Naive thymus-derived CD4-positive, alpha-beta T cell (primary cell): Measurements from ENCODE around the gene TRIO. TPM values are rescaled to one million over a fixed set of nuclear protein-coding genes. Genes with fewer than 3 reads are reported as not detected.
A peak's percentile ranks its signal among the peaks of the same experiment; 100 is the strongest.

Experiments
- ATAC-seq: fragments of 150-1000 bp; cut with Tn5 transposase; 2 replicates; pipeline ENCODE4 v1.10.0; 2021; ENCODE audit warnings: mild to moderate bottlenecking, moderate library complexity
- CTCF ChIA-PET: fragments of 350-600 bp; sonication (Branson Sonifier 250); formaldehyde crosslinking; loops from one replicate; lab custom pipeline; 2021; ENCODE audit warnings: antibody characterized with exemption; lab: Charles Lee
- POLR2A ChIA-PET: fragments of 350-600 bp; sonication (Branson Sonifier 250); formaldehyde crosslinking; loops from one replicate; lab custom pipeline; 2021; ENCODE audit warnings: antibody characterized with exemption, inconsistent platforms; lab: Charles Lee
- DNase-seq, 9 donors: peaks; one replicate each; pipeline versions ENCODE4 v3.0.0 to v3.0.0-alpha.2; 2020 to 2022; ENCODE audit warnings: mixed read lengths in 1 of 9
- H3K27ac ChIP-seq: one replicate; pipeline ENCODE4 v1.7.0; 2013; ENCODE audit warnings: mild to moderate bottlenecking, low read depth, low read length, moderate library complexity
- H3K27me3 ChIP-seq, 2 donors: one replicate each; pipeline ENCODE4 v1.7.0; 2013; ENCODE audit warnings: low read length in 2 of 2, mild to moderate bottlenecking in 2 of 2, moderate library complexity in 2 of 2; ENCODE audit not compliant: control insufficient read depth in 2 of 2, insufficient read depth in 2 of 2
- H3K36me3 ChIP-seq, 3 experiments: 1 replicate in 2 of 3; 2 replicates in 1 of 3; pipeline ENCODE4 v1.7.0; 2013; ENCODE audit warnings: low read length in 3 of 3, mild to moderate bottlenecking in 3 of 3, moderate library complexity in 1 of 3; ENCODE audit not compliant: insufficient read depth in 3 of 3, control insufficient read depth in 2 of 3
- H3K4me1 ChIP-seq, 2 donors: one replicate each; pipeline ENCODE4 v1.7.0; 2013; ENCODE audit warnings: low read length in 2 of 2, mild to moderate bottlenecking in 2 of 2, moderate library complexity in 1 of 2; ENCODE audit not compliant: control insufficient read depth in 2 of 2, insufficient read depth in 2 of 2
- H3K4me3 ChIP-seq: 2 replicates; pipeline ENCODE4 v1.7.0; 2013; ENCODE audit warnings: mild to moderate bottlenecking, low read length
- H3K9me3 ChIP-seq, 3 experiments: 1 replicate in 2 of 3; 2 replicates in 1 of 3; pipeline ENCODE4 v1.7.0; 2013; ENCODE audit warnings: low read length in 3 of 3; ENCODE audit not compliant: control insufficient read depth in 2 of 3
- H3K27ac Mint-ChIP-seq, 9 donors: one replicate each; pipeline ENCODE4 v1.8.0; 2020 to 2022; ENCODE audit warnings: mixed read lengths in 9 of 9, mild to moderate bottlenecking in 8 of 9, moderate library complexity in 5 of 9, inconsistent platforms in 2 of 9
- H3K27me3 Mint-ChIP-seq, 5 donors: one replicate each; pipeline ENCODE4 v1.8.0; 2021 to 2022; ENCODE audit warnings: mixed read lengths in 5 of 5, mild to moderate bottlenecking in 1 of 5
- H3K36me3 Mint-ChIP-seq, 5 donors: one replicate each; pipeline ENCODE4 v1.8.0; 2020 to 2022; ENCODE audit warnings: mixed read lengths in 5 of 5, mild to moderate bottlenecking in 3 of 5, inconsistent platforms in 1 of 5
- H3K4me1 Mint-ChIP-seq, 7 donors: one replicate each; pipeline ENCODE4 v1.8.0; 2020 to 2022; ENCODE audit warnings: mixed read lengths in 7 of 7, mild to moderate bottlenecking in 3 of 7, inconsistent platforms in 1 of 7
- H3K4me3 Mint-ChIP-seq, 10 donors: one replicate each; pipeline ENCODE4 v1.8.0; 2020 to 2022; ENCODE audit warnings: mild to moderate bottlenecking in 10 of 10, mixed read lengths in 10 of 10, moderate library complexity in 6 of 10, inconsistent platforms in 2 of 10
- H3K9me3 Mint-ChIP-seq, 11 donors: one replicate each; pipeline ENCODE4 v1.8.0; 2020 to 2022; ENCODE audit warnings: mixed read lengths in 11 of 11, mild to moderate bottlenecking in 4 of 11, inconsistent platforms in 1 of 11, moderate library complexity in 1 of 11
- intact Hi-C, 2 donors: fragments of 100-400 bp; cut with micrococcal nuclease; formaldehyde crosslinking; loops; one replicate each; pipeline ENCODE4 v1.15.1; 2023
- polyA plus RNA-seq, 2 donors: library from polyadenylated mRNA; unstranded; fragments of 300-500 nt; fragmentation: Illumina TruSeq; gene quantifications; one replicate each; pipeline ENCODE4 v1.2.3, GENCODE V29; 2021
- total RNA-seq, 6 experiments: library from RNA in 5 of 6; stranded (reverse) in 5 of 6; gene quantifications; 1 replicate in 5 of 6; 2 replicates in 1 of 6; pipeline ENCODE4 v1.2.3 and lab custom pipeline; 2021 to 2026

Gene TRIO
- total and polyA plus RNA-seq, 7 experiments from 2014 or later, result 0.16 to 45.9 (median 5.7) TPM

DNA sequence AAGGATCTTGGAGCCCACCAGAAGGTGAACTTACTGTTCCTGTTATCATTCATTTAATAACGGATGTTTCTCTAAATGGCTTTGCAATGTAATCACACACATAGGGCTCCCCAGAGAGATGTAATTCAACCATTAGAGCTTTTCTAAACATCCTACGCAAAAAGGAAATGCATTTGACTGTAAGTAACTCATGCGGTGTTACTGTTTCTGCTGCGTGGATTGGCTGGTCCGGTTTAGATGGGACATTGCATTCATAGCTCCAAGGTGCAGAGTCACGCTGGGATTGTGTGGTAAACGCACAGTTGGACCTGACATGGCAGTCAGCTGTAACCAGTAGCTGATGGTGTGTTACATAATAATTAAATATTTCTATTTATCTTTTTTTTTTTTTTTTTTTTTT is 252.9 kb downstream of the TRIO start:
- Mint-ChIP-seq H3K4me1 (peaks cover 0 to 29% (median 2%) of the 10 kb centered on the region in 7 donors), H3K27ac (no peak overlapping the region), H3K27me3 (no peaks in the 10 kb centered on the region), H3K4me3 (no peak overlapping the region), H3K9me3 (peaks cover 0 to 4% (median 0%) of the 10 kb centered on the region in 11 donors), H3K36me3 (peaks cover 0 to 5% (median 0%) of the 10 kb centered on the region in 5 donors)
- no peaks in the 10 kb centered on the region for H3K9me3 ChIP-seq
- POLR2A ChIA-PET, result interaction anchor here (0.6 kb wide), 1 partner anchor 312 kb away, joined by 3 read pairs; no protein-coding TSS in a partner anchor
- CTCF ChIA-PET, result interaction anchor here (0.6 to 2.3 kb wide), 6 partner anchors 17 to 263 kb away, joined by 3 to 14 read pairs (median 3); no protein-coding TSS in a partner anchor
- no peaks in the 10 kb centered on the region for H3K36me3 ChIP-seq
- no peak for ATAC-seq
- intact Hi-C loops, result no loop called here
- no peak overlapping the region for H3K27ac ChIP-seq
- no peaks in the 10 kb centered on the region for H3K4me1 ChIP-seq
- no peak overlapping the region for H3K4me3 ChIP-seq
- no peaks in the 10 kb centered on the region for H3K27me3 ChIP-seq
- no peak for DNase-seq

DNA sequence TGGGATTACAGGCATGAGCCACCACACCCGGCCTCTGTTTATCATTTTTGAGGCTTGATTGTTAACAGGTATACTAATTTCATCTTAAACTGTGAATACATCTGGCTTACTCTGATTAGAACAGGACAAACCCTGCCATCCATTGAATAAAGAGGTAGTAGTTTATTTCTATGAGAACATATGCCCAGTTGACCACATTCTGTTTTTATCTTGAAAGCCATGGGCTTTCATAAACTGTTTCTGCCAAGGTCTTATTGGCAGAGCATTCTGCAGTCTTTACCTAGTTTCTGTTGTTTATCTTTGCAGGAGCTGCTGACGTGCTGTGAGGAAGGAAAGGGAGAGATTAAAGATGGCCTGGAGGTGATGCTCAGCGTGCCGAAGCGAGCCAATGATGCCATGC is 253.6 kb downstream of the TRIO start:
- POLR2A ChIA-PET, result no interaction called here
- no peaks in the 10 kb centered on the region for H3K4me1 ChIP-seq

DNA sequence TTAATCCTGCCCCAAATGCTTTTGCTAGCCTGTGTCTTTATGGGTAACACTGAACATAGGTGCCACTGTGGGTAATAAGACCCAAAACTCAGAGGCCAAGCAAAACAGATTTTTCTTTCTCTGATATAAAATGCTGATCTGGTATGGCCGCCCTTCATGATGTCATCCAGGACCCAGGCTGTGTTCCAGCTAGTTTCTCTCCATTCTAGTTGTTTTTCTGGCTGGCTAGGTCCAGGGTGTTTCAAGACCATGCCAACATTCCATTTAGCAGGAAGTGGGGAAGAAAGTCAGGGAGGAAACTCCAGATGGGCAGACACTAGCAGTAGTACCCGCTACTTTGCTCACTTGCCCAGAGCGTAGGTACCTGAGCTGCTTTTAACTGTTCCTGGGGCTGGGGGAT is 254.6 kb downstream of the TRIO start:
- ATAC-seq (no peak), DNase-seq (no peak)
- Histone ChIP-seq H3K27ac (no peak overlapping the region), H3K9me3 (no peaks in the 10 kb centered on the region), H3K27me3 (no peaks in the 10 kb centered on the region), H3K4me1 (no peaks in the 10 kb centered on the region), H3K36me3 (no peaks in the 10 kb centered on the region), H3K4me3 (no peak overlapping the region)
- Mint-ChIP-seq H3K4me1 (peaks cover 0 to 38% (median 16%) of the 10 kb centered on the region in 7 donors), H3K36me3 (peaks cover 0 to 8% (median 0%) of the 10 kb centered on the region in 5 donors), H3K27ac (peak overlapping the region in 1 of 9 donors; percentile 44), H3K27me3 (no peaks in the 10 kb centered on the region), H3K4me3 (no peak overlapping the region), H3K9me3 (peaks cover 0 to 6% (median 0%) of the 10 kb centered on the region in 11 donors)
- intact Hi-C loops, result loop anchor here in 1 of 2 donors (2.0 kb wide), 1 partner anchor 183 kb away; the partner anchor contains the start of gene OTULINL
- CTCF ChIA-PET, result interaction anchor here (0.6 to 5.1 kb wide), 4 partner anchors 16 to 606 kb away, joined by 3 to 86 read pairs (median 4); no protein-coding TSS in a partner anchor
- POLR2A ChIA-PET, result no interaction called here

More for the DNA sequence above, 253.6 kb downstream of the TRIO start:
- no peaks in the 10 kb centered on the region for H3K9me3 ChIP-seq
- H3K36me3 Mint-ChIP-seq, result peaks cover 0 to 5% (median 0%) of the 10 kb centered on the region in 5 donors
- peaks cover 0 to 4% (median 0%) of the 10 kb centered on the region in 11 donors for H3K9me3 Mint-ChIP-seq
- no peak overlapping the region for H3K27ac Mint-ChIP-seq
- intact Hi-C loops, result no loop called here
- H3K4me3 Mint-ChIP-seq, result no peak overlapping the region
- ATAC-seq (no peak), DNase-seq (no peak)
- H3K27me3 ChIP-seq, result no peaks in the 10 kb centered on the region
- no peak overlapping the region for H3K27ac ChIP-seq
- peaks cover 0 to 33% (median 9%) of the 10 kb centered on the region in 7 donors for H3K4me1 Mint-ChIP-seq
- no peaks in the 10 kb centered on the region for H3K36me3 ChIP-seq
- CTCF ChIA-PET, result interaction anchor here (0.8 to 2.3 kb wide), 3 partner anchors 28 to 252 kb away, joined by 3 to 14 read pairs (median 3); no protein-coding TSS in a partner anchor
- no peaks in the 10 kb centered on the region for H3K27me3 Mint-ChIP-seq
- no peak overlapping the region for H3K4me3 ChIP-seq

DNA sequence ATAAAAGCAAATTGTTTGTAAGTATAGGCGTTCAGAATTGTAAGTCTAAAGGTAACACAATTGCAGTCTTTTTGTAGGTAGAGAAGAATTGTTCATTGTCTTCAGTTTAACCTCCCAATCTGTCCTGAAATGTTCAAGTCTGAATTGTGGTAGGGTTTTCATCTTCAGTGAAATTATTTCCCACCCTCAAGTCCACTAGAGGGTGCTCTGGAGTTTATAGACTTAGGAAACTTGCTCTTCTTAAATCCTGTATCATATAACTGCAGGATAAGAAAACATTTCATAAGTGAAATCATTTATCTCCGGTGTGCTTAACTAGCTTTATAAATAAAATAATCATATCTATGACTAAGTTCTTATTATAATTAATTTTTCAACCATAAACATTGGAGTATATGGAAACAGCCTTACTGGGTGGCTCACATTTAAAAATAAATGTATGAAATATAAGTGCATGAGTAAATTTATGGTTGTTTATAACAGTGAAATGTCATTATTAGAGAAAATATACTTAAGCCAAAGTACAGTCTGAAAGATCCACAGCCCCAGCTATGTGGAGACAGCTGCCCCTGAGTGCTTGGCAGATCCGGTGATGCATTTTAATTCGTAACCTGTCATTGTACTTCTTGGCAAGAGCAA is 256.0 kb downstream of the TRIO start:
- Mint-ChIP-seq H3K4me3 (no peak overlapping the region), H3K36me3 (peaks cover 0 to 12% (median 0%) of the 10 kb centered on the region in 5 donors), H3K27ac (peak overlapping the region in 1 of 9 donors; percentile 7), H3K9me3 (peaks cover 0 to 15% (median 0%) of the 10 kb centered on the region in 11 donors), H3K27me3 (peaks cover 0 to 2% (median 0%) of the 10 kb centered on the region in 5 donors), H3K4me1 (peaks cover 0 to 47% (median 19%) of the 10 kb centered on the region in 7 donors)
- peak; percentile 72 for ATAC-seq
- POLR2A ChIA-PET, result no interaction called here
- no peaks in the 10 kb centered on the region for H3K27me3 ChIP-seq
- no peak overlapping the region for H3K4me3 ChIP-seq
- H3K36me3 ChIP-seq, result no peaks in the 10 kb centered on the region
- intact Hi-C loops, result loop anchor here (1.0 to 2.0 kb wide), 7 partner anchors 14 to 615 kb away; partner anchors contain the start of gene OTULINL (in 1 of the 2)
- peak in 6 of 9 donors; percentile 26 to 67 (median 53) for DNase-seq
- no peaks in the 10 kb centered on the region for H3K9me3 ChIP-seq
- no peaks in the 10 kb centered on the region for H3K4me1 ChIP-seq
- CTCF ChIA-PET, result interaction anchor here (1.0 to 5.1 kb wide), 7 partner anchors 10 to 604 kb away, joined by 3 to 86 read pairs (median 5); no protein-coding TSS in a partner anchor
- H3K27ac ChIP-seq, result no peak overlapping the region

DNA sequence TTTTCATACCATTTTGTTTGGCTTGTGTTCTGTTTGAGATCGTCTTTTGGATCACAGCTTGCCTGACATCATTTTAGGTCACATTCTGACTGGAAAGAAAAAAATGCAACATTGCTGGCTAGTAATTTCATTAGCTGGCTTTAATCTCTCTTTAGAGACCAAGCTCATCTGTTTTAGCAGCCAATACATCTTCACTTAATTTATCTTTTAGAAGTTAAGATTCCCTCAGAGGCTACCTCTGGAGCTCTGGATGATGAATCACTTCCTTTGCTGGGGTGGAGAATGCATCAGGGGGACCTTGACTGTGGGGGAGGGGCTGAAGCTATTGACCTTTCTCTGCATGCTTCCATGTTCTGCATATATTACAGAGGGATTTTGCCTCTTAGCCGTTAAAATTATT is 256.9 kb downstream of the TRIO start:
- ChIA-PET POLR2A (no interaction called here), CTCF (interaction anchor here (0.7 to 5.1 kb wide), 10 partner anchors 14 to 1430 kb away, joined by 3 to 86 read pairs (median 4); no protein-coding TSS in a partner anchor)
- Mint-ChIP-seq H3K9me3 (peaks cover 0 to 15% (median 0%) of the 10 kb centered on the region in 11 donors), H3K27ac (no peak overlapping the region), H3K4me3 (no peak overlapping the region), H3K36me3 (peaks cover 0 to 12% (median 0%) of the 10 kb centered on the region in 5 donors), H3K4me1 (peaks cover 0 to 54% (median 19%) of the 10 kb centered on the region in 7 donors), H3K27me3 (peaks cover 0 to 2% (median 0%) of the 10 kb centered on the region in 5 donors)
- intact Hi-C loops, result no loop called here
- H3K4me3 ChIP-seq, result no peak overlapping the region
- H3K36me3 ChIP-seq, result no peaks in the 10 kb centered on the region
- H3K27ac ChIP-seq, result no peak overlapping the region
- H3K4me1 ChIP-seq, result no peaks in the 10 kb centered on the region
- no peak for DNase-seq
- no peak for ATAC-seq
- no peaks in the 10 kb centered on the region for H3K9me3 ChIP-seq
- no peaks in the 10 kb centered on the region for H3K27me3 ChIP-seq

DNA sequence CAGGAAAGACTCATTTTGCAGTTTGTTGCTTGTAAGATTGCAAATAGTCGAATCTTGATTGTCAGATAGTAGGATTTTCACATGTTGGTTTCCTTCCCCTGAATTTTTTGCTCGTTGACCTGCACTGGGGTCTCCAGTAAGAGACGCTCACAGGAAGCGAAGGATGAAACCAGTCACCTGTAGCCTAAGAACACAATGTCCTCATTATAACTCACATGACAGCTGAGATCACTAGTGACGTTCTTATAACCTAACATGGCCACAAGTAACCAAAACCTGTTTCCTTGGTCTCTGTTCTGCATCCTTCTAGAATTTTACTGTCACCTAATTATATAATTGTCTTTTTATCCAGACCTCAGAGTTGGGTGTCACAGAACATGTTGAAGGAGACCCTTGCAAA is 257.5 kb downstream of the TRIO start:
- ATAC-seq, result no peak
- Histone ChIP-seq H3K9me3 (no peaks in the 10 kb centered on the region), H3K27ac (no peak overlapping the region), H3K36me3 (no peaks in the 10 kb centered on the region), H3K4me1 (no peaks in the 10 kb centered on the region), H3K4me3 (no peak overlapping the region), H3K27me3 (no peaks in the 10 kb centered on the region)
- H3K4me3 Mint-ChIP-seq, result no peak overlapping the region
- peak overlapping the region in 1 of 9 donors; percentile 31 for H3K27ac Mint-ChIP-seq
- CTCF ChIA-PET, result interaction anchor here (0.7 to 5.1 kb wide), 9 partner anchors 13 to 1430 kb away, joined by 3 to 86 read pairs (median 4); no protein-coding TSS in a partner anchor
- peaks cover 0 to 54% (median 19%) of the 10 kb centered on the region in 7 donors for H3K4me1 Mint-ChIP-seq
- no peak for DNase-seq
- peaks cover 0 to 12% (median 0%) of the 10 kb centered on the region in 5 donors for H3K36me3 Mint-ChIP-seq
- H3K27me3 Mint-ChIP-seq, result peaks cover 0 to 2% (median 0%) of the 10 kb centered on the region in 5 donors
- intact Hi-C loops, result no loop called here
- peaks cover 0 to 15% (median 0%) of the 10 kb centered on the region in 11 donors for H3K9me3 Mint-ChIP-seq
- POLR2A ChIA-PET, result no interaction called here
